ENCODE results near the gene ZNF516.

- TF ChIP-seq CTCF (IDR thresholded peaks at IDR 0.05; ENCODE audit: insufficient read depth, low read length) (no peak), REST (IDR thresholded peaks at IDR 0.05; ENCODE audit: insufficient replicate concordance, low read depth) (no peak)
Observed at GRCh38 chr18:76397631-76398030, 97.4 kb downstream of the ZNF516 start.
